Liver (tissue), 9 donors: ENCODE measurements around the gene CTNND1. TPM values are rescaled to one million over a fixed set of nuclear protein-coding genes. Genes with fewer than 3 reads are reported as not detected.

ENCODE experiments used
- DNase-seq: peaks from one replicate; pipeline ENCODE4 v3.0.0-alpha.2; 2017; ENCODE audit warnings: low spot score
- H3K27ac ChIP-seq, 2 donors: one replicate each; pipeline ENCODE4 v1.7.0; 2013; ENCODE audit warnings: inconsistent platforms in 2 of 2, low read length in 2 of 2, control low read depth in 1 of 2, low read depth in 1 of 2, mild to moderate bottlenecking in 1 of 2
- H3K27me3 ChIP-seq, 4 donors: one replicate each; pipeline versions ENCODE4 v1.6.1 to v1.7.0; 2013; ENCODE audit warnings: low read length in 3 of 4, inconsistent platforms in 1 of 4, mild to moderate bottlenecking in 1 of 4, moderate library complexity in 1 of 4; ENCODE audit not compliant: control insufficient read depth in 4 of 4, insufficient read depth in 4 of 4
- H3K36me3 ChIP-seq, 4 donors: one replicate each; pipeline versions ENCODE4 v1.6.1 to v1.7.0; 2013; ENCODE audit warnings: low read length in 3 of 4, mild to moderate bottlenecking in 3 of 4, low read depth in 1 of 4, moderate library complexity in 1 of 4; ENCODE audit not compliant: control insufficient read depth in 4 of 4, insufficient read depth in 3 of 4
- H3K4me1 ChIP-seq, 4 donors: one replicate each; pipeline versions ENCODE4 v1.6.1 to v1.7.0; 2013; ENCODE audit warnings: low read length in 3 of 4, mild to moderate bottlenecking in 3 of 4, moderate library complexity in 1 of 4; ENCODE audit not compliant: control insufficient read depth in 4 of 4, insufficient read depth in 4 of 4
- H3K4me3 ChIP-seq, 3 donors: one replicate each; pipeline versions ENCODE4 v1.6.1 to v1.7.0; 2013; ENCODE audit warnings: low read length in 3 of 3, control low read depth in 1 of 3, low read depth in 1 of 3, mild to moderate bottlenecking in 1 of 3
- H3K9ac ChIP-seq, 2 donors: one replicate each; pipeline ENCODE4 v1.7.0; 2013; ENCODE audit warnings: low read length in 2 of 2, mild to moderate bottlenecking in 2 of 2, moderate library complexity in 2 of 2, control low read depth in 1 of 2, low read depth in 1 of 2
- H3K9me3 ChIP-seq, 4 donors: one replicate each; pipeline versions ENCODE4 v1.6.1 to v1.7.0; 2013; ENCODE audit warnings: low read length in 3 of 4; ENCODE audit not compliant: control insufficient read depth in 4 of 4
- ATF3 ChIP-seq: IDR thresholded peaks from 2 replicates; pipeline ENCODE4 v1.6.1; 2016; ENCODE audit warnings: antibody characterized with exemption
- CTCF ChIP-seq: fragments of 150-350 bp; IDR thresholded peaks from 2 replicates; pipeline ENCODE4 v1.5.1; 2017; ENCODE audit warnings: improper control_type of control experiment, low read depth, low read length; ENCODE audit not compliant: missing input control
- EGR1 ChIP-seq, 2 donors: IDR thresholded peaks; 2 replicates each; pipeline ENCODE4 v1.6.1; 2016 to 2018; ENCODE audit warnings: antibody characterized with exemption in 2 of 2, low read depth in 2 of 2
- FOXA1 ChIP-seq: IDR thresholded peaks from 2 replicates; pipeline ENCODE4 v1.6.1; 2016; ENCODE audit warnings: antibody characterized with exemption
- FOXA2 ChIP-seq: IDR thresholded peaks from 2 replicates; pipeline ENCODE4 v1.6.1; 2016; ENCODE audit warnings: antibody characterized with exemption
- GABPA ChIP-seq, 2 donors: IDR thresholded peaks in 1 of 2; conservative IDR thresholded peaks in 1 of 2; 2 replicates each; pipeline ENCODE4 v1.6.1; 2016; ENCODE audit warnings: antibody characterized with exemption in 2 of 2, mild to moderate bottlenecking in 1 of 2, moderate library complexity in 1 of 2
- HNF4A ChIP-seq, 2 donors: conservative IDR thresholded peaks; 2 replicates each; pipeline ENCODE4 v1.6.1; 2016; ENCODE audit warnings: antibody characterized with exemption in 2 of 2, mild to moderate bottlenecking in 2 of 2
- HNF4G ChIP-seq: IDR thresholded peaks from 2 replicates; pipeline ENCODE4 v1.6.1; 2016; ENCODE audit warnings: antibody characterized with exemption
- JUND ChIP-seq, 2 donors: IDR thresholded peaks; 2 replicates each; pipeline ENCODE4 v1.6.1; 2016; ENCODE audit warnings: antibody characterized with exemption in 2 of 2
- MAX ChIP-seq: IDR thresholded peaks from 2 replicates; pipeline ENCODE4 v1.6.1; 2016; ENCODE audit warnings: antibody characterized with exemption
- NR2F2 ChIP-seq: IDR thresholded peaks from 2 replicates; pipeline ENCODE4 v1.6.1; 2016; ENCODE audit warnings: antibody characterized with exemption
- REST ChIP-seq: IDR thresholded peaks from 2 replicates; pipeline ENCODE4 v1.6.1; 2016; ENCODE audit warnings: antibody characterized with exemption, mild to moderate bottlenecking
- RXRA ChIP-seq, 2 donors: IDR thresholded peaks; 2 replicates each; pipeline ENCODE4 v1.6.1; 2017 to 2018; ENCODE audit warnings: antibody characterized with exemption in 2 of 2, mild to moderate bottlenecking in 1 of 2
- SP1 ChIP-seq: IDR thresholded peaks from 2 replicates; pipeline ENCODE4 v1.6.1; 2018; ENCODE audit warnings: antibody characterized with exemption, mild to moderate bottlenecking
- TAF1 ChIP-seq: conservative IDR thresholded peaks from 2 replicates; pipeline ENCODE4 v1.6.1; 2016; ENCODE audit warnings: antibody characterized with exemption, mild to moderate bottlenecking
- YY1 ChIP-seq: IDR thresholded peaks from 2 replicates; pipeline ENCODE4 v1.6.1; 2016; ENCODE audit warnings: antibody characterized with exemption, mild to moderate bottlenecking
- ZBTB33 ChIP-seq: IDR thresholded peaks from 2 replicates; pipeline ENCODE4 v1.6.1; 2016; ENCODE audit warnings: antibody characterized with exemption
- WGBS: extraction: QIAGEN DNeasy Blood & Tissue Kit; methylation state at CpG from one replicate; pipeline ENCODE4 v1.1.7; 2013; 5-methylcytosine and 5-hydroxymethylcytosine counted together
- polyA plus RNA-seq, 2 donors: library from polyadenylated mRNA; stranded (reverse) in 1 of 2; unstranded in 1 of 2; fragments of 200-250 nt in 1 of 2; fragments of >200 nt in 1 of 2; fragmentation: Nextera tagmentation in 1 of 2; extraction: Ambion mirVana in 1 of 2; gene quantifications; one replicate each; pipeline versions ENCODE4 v1.2.1 to v1.2.3, GENCODE V29; 2013 to 2015
- total RNA-seq, 2 donors: library from RNA; depleted of rRNA; stranded (reverse); fragments of >200 nt; gene quantifications; one replicate each; pipeline ENCODE4 v1.2.3, GENCODE V29; 2014
- donor health status: healthy.
- donor health status: healthy.
- donor health status: healthy.
- donor health status: healthy.
- donor health status: healthy.

CTNND1 gene
- total and polyA plus RNA-seq, 4 donors: 21.5 to 97.1 (median 58.0) TPM

- Histone ChIP-seq H3K4me1 (peaks cover 0 to 17% (median 12%) of the 10 kb centered on the region in 4 donors), H3K9me3 (no peaks in the 10 kb centered on the region), H3K9ac (no peak overlapping the region), H3K4me3 (no peak overlapping the region), H3K27ac (no peak overlapping the region), H3K27me3 (no peaks in the 10 kb centered on the region), H3K36me3 (peaks cover 7 to 20% (median 12%) of the 10 kb centered on the region in 4 donors)
- 91% methylated on average over 2 of the region's 2 CpGs for WGBS
- TF ChIP-seq YY1 (no peak), RXRA (IDR thresholded peaks at IDR 0.05) (no peak), MAX (no peak), SP1 (no peak)
- no peak for DNase-seq
Measured at GRCh38 chr11:57744357-57744756, 17.2 kb upstream of the CTNND1 start.

GRCh38 chr11:57745206-57745605, 16.4 kb upstream of the CTNND1 start:
- no peak for TF ChIP-seq REST
- TF ChIP-seq CTCF: no peak
- no peak for TF ChIP-seq RXRA (IDR thresholded peaks at IDR 0.05)
- no peak for TF ChIP-seq HNF4A (conservative IDR thresholded peaks at IDR 0.05)
- no peak for TF ChIP-seq FOXA2
- TF ChIP-seq GABPA (IDR thresholded peaks at IDR 0.05 in 1 of 2, conservative IDR thresholded peaks at IDR 0.05 in 1 of 2): no peak
- no peak for TF ChIP-seq ATF3
- TF ChIP-seq HNF4G: no peak
- TF ChIP-seq FOXA1: no peak
- TF ChIP-seq NR2F2: no peak
- TF ChIP-seq EGR1 (IDR thresholded peaks at IDR 0.05; ENCODE audit: low read depth in 2 of 2): no peak
- TF ChIP-seq SP1: no peak
- TF ChIP-seq MAX: no peak
- no peak for TF ChIP-seq JUND (IDR thresholded peaks at IDR 0.05)
- TF ChIP-seq ZBTB33: no peak
- TF ChIP-seq TAF1: no peak
- peaks cover 0 to 17% (median 12%) of the 10 kb centered on the region in 4 donors for H3K4me1 ChIP-seq
- WGBS: 89% methylated on average over 5 of the region's 5 CpGs
- DNase-seq: no peak
- H3K27me3 ChIP-seq: no peaks in the 10 kb centered on the region
- H3K4me3 ChIP-seq: no peak overlapping the region
- no peak overlapping the region for H3K27ac ChIP-seq
- H3K36me3 ChIP-seq: peaks cover 7 to 20% (median 12%) of the 10 kb centered on the region in 4 donors
- no peak overlapping the region for H3K9ac ChIP-seq
- no peaks in the 10 kb centered on the region for H3K9me3 ChIP-seq
